Ovary (tissue), 3 donors: ENCODE measurements around the gene ANXA4.

Experiments
- CTCF ChIP-seq, 3 donors: fragments of 450-650 bp in 2 of 3; fragments of 200-600 bp in 1 of 3; IDR thresholded peaks; one replicate each; pipeline versions ENCODE4 v1.5.1 to v1.8.0; 2016 to 2022; ENCODE audit warnings: antibody characterized with exemption in 3 of 3, mild to moderate bottlenecking in 1 of 3
- POLR2A ChIP-seq: fragments of 450-650 bp; IDR thresholded peaks from one replicate; pipeline ENCODE4 v1.6.1; 2017; ENCODE audit warnings: antibody characterized with exemption, mild to moderate bottlenecking, moderate library complexity
- donor health status: DM: no; HTN: no; CAD: no.

- TF ChIP-seq CTCF (IDR thresholded peaks at IDR 0.05), result no peak
- TF ChIP-seq POLR2A, result no peak
Measured at GRCh38 chr2:69692424-69692823, 49.5 kb upstream of the ANXA4 start.
